Smooth muscle cell (in vitro differentiated cells): Measurements from ENCODE around the gene TCIRG1. TPM values are rescaled to one million over a fixed set of nuclear protein-coding genes. Genes with fewer than 3 reads are reported as not detected.
"Not testable (repeated sequence)": the region's sequence is repeated elsewhere in the genome, so short reads cannot be mapped to it uniquely, and the experiment has no call there.

ENCODE experiments used
- DNase-seq: peaks from one replicate; lab custom pipeline; 2025; ENCODE audit not compliant: unreplicated experiment; lab: John Stamatoyannopoulos, UW
- H2AFZ ChIP-seq: fragments of 200-600 bp; sonication (generic); 2 replicates; pipeline ENCODE4 v1.6.0; 2016; ENCODE audit warnings: antibody characterized with exemption, low read depth, mild to moderate bottlenecking
- H3F3A ChIP-seq: fragments of 200-600 bp; sonication (generic); 2 replicates; pipeline ENCODE4 v1.6.0; 2017; ENCODE audit warnings: antibody characterized with exemption, low read depth
- H3K27ac ChIP-seq: fragments of 200-600 bp; sonication (generic); 2 replicates; pipeline ENCODE4 v1.5.1; 2016; ENCODE audit warnings: low read depth, mild to moderate bottlenecking
- H3K27me3 ChIP-seq: fragments of 200-600 bp; sonication (generic); 2 replicates; pipeline ENCODE4 v1.6.1; 2016; ENCODE audit warnings: low read depth, mild to moderate bottlenecking
- H3K36me3 ChIP-seq: fragments of 200-600 bp; sonication (generic); 2 replicates; pipeline ENCODE4 v1.5.1; 2016; ENCODE audit warnings: low read depth
- H3K4me1 ChIP-seq: fragments of 200-600 bp; sonication (generic); 2 replicates; pipeline ENCODE4 v1.5.1; 2016; ENCODE audit warnings: low read depth
- H3K4me2 ChIP-seq: fragments of 200-600 bp; sonication (generic); 2 replicates; pipeline ENCODE4 v1.6.0; 2016; ENCODE audit warnings: mild to moderate bottlenecking
- H3K4me3 ChIP-seq: fragments of 200-600 bp; sonication (generic); 2 replicates; pipeline ENCODE4 v1.5.1; 2016; ENCODE audit warnings: mild to moderate bottlenecking
- H3K79me2 ChIP-seq: fragments of 200-600 bp; sonication (generic); 2 replicates; pipeline ENCODE4 v1.6.0; 2016; ENCODE audit warnings: low read depth, mild to moderate bottlenecking
- H3K9ac ChIP-seq: fragments of 200-600 bp; sonication (generic); 2 replicates; pipeline ENCODE4 v1.6.0; 2016; ENCODE audit warnings: low read depth
- H3K9me3 ChIP-seq: fragments of 200-600 bp; sonication (generic); replicated peaks from 2 replicates; pipeline ENCODE4 v1.5.1; 2016; ENCODE audit warnings: low read depth
- H4K20me1 ChIP-seq: fragments of 200-600 bp; sonication (generic); 2 replicates; pipeline ENCODE4 v1.6.0; 2016; ENCODE audit warnings: low read depth
- WGBS: methylation state at CpG from one replicate; pipeline ENCODE4 v1.1.7; 2016; ENCODE audit warnings: low lambda C conversion rate; 5-methylcytosine and 5-hydroxymethylcytosine counted together
- polyA plus RNA-seq: library from polyadenylated mRNA; unstranded; fragments of >200 nt; fragmentation: Nextera tagmentation; extraction: Ambion mirVana; gene quantifications from 2 replicates; pipeline ENCODE4 v1.2.1, GENCODE V29; 2016
- total RNA-seq: library from RNA; depleted of rRNA; stranded (reverse); fragments of >200 nt; gene quantifications from 2 replicates; pipeline ENCODE4 v1.2.3, GENCODE V29; 2014
- TF ChIP-seq, protein P1 (sequence below): fragments of 200-600 bp; sonication (generic); IDR thresholded peaks from 2 replicates; pipeline ENCODE4 v1.5.1; 2017; ENCODE audit warnings: borderline replicate concordance, mild to moderate bottlenecking, antibody characterized with exemption; ENCODE audit not compliant: insufficient read depth, poor library complexity, severe bottlenecking

The TCIRG1 gene
- total and polyA plus RNA-seq, 2 experiments from 2014 or later = 39.7 to 59.0 TPM

- H4K20me1 ChIP-seq, H3K4me1 ChIP-seq, H3K27me3 ChIP-seq, H3K4me3 ChIP-seq, H3K4me2 ChIP-seq, H3K36me3 ChIP-seq, H3K9me3 ChIP-seq, H2AFZ ChIP-seq, H3K79me2 ChIP-seq, H3F3A ChIP-seq, H3K9ac ChIP-seq, DNase-seq, H3K27ac ChIP-seq: not testable (repeated sequence)
- 92% methylated on average over 13 of the region's 14 CpGs for WGBS
Observed at GRCh38 chr11:67995579-67995978, 43.2 kb upstream of the TCIRG1 start.

DNA sequence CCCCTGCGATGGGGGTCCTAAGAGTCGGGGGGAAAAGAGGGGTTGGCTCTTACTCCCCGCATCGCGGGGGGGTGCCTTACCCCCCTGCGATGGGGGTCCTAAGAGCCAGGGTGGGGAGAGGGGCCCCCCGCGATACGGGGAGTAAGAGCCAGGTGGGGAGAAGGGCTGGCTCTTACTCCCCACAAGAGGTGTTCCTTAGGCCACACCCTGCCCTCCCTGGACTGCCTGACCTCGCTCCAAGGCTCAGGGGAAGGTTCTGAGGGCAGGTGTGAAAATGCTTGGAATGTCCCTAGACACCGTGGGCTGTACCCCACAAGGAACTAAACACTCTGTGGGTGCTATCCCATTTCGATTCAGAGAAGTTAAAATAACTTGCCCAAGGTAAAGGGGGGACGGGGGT is 42.8 kb upstream of the TCIRG1 start:
- DNase-seq = no peak
- H3K36me3 ChIP-seq = no peaks in the 10 kb centered on the region
- H3K4me3 ChIP-seq = no peak overlapping the region
- H3K4me2 ChIP-seq = no peak overlapping the region
- H2AFZ ChIP-seq = no peak overlapping the region
- no peaks in the 10 kb centered on the region for H3K9me3 ChIP-seq
- no peaks in the 10 kb centered on the region for H4K20me1 ChIP-seq
- 98% methylated on average over 6 of the region's 13 CpGs for WGBS
- H3K27ac ChIP-seq = no peak overlapping the region
- H3K4me1 ChIP-seq = no peaks in the 10 kb centered on the region
- no peak overlapping the region for H3K9ac ChIP-seq
- H3K27me3 ChIP-seq = peaks cover 4% of the 10 kb centered on the region
- H3F3A ChIP-seq = no peaks in the 10 kb centered on the region
- no peaks in the 10 kb centered on the region for H3K79me2 ChIP-seq
- TF ChIP-seq, protein P1, sequence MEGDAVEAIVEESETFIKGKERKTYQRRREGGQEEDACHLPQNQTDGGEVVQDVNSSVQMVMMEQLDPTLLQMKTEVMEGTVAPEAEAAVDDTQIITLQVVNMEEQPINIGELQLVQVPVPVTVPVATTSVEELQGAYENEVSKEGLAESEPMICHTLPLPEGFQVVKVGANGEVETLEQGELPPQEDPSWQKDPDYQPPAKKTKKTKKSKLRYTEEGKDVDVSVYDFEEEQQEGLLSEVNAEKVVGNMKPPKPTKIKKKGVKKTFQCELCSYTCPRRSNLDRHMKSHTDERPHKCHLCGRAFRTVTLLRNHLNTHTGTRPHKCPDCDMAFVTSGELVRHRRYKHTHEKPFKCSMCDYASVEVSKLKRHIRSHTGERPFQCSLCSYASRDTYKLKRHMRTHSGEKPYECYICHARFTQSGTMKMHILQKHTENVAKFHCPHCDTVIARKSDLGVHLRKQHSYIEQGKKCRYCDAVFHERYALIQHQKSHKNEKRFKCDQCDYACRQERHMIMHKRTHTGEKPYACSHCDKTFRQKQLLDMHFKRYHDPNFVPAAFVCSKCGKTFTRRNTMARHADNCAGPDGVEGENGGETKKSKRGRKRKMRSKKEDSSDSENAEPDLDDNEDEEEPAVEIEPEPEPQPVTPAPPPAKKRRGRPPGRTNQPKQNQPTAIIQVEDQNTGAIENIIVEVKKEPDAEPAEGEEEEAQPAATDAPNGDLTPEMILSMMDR = no peak

DNA sequence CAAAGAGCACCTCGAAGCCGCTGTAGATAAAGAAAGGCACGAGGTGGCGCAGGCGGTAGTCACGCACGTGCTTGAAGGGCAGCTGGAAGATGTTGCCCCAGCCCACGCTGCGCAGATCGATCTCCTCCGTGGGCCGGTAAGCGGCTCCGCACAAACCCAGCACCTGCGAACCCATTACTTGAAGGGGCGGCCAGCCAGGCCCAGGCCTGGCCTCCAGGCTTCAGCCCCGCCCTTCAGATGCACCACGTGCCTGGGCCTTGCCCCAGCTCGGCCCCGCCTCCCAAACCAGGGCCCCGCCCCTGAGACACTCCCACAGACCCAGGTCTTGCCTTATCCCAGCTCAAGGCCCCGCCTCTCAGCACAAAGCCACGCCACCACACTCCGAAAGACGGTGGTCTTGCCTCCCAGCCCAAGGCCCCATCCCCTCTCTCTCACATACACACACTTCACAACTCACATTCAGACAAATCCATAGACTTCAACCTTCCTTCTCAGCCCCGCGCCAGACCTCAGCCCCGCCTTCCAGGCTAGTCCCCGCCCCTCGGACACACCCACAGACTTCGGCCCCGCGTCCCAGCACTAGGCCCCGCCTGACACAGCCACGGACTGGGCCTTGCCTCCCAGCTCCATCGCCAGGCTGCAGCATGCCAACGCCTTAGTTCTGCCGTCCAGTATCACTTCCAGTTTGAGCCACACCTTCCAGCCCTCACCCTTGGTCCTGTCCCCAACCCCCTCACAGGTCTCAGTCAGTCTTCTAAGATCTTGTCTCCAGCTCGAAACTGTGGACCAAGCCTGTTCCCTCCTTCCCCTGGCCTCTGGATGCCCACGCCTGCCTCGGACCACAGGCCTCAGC is 42.0 kb upstream of the TCIRG1 start:
- no peak overlapping the region for H3K9ac ChIP-seq
- no peaks in the 10 kb centered on the region for H3K79me2 ChIP-seq
- H3K4me2 ChIP-seq = no peak overlapping the region
- H3K4me3 ChIP-seq = no peak overlapping the region
- no peaks in the 10 kb centered on the region for H3K9me3 ChIP-seq
- H2AFZ ChIP-seq = no peak overlapping the region
- no peaks in the 10 kb centered on the region for H3K36me3 ChIP-seq
- H3K27me3 ChIP-seq = no peaks in the 10 kb centered on the region
- H3K27ac ChIP-seq = no peak overlapping the region
- H3K4me1 ChIP-seq = no peaks in the 10 kb centered on the region
- H4K20me1 ChIP-seq = no peaks in the 10 kb centered on the region
- TF ChIP-seq, protein P1 = no peak
- H3F3A ChIP-seq = no peaks in the 10 kb centered on the region
- no peak for DNase-seq
- WGBS = 54% methylated on average over 41 of the region's 41 CpGs

DNA sequence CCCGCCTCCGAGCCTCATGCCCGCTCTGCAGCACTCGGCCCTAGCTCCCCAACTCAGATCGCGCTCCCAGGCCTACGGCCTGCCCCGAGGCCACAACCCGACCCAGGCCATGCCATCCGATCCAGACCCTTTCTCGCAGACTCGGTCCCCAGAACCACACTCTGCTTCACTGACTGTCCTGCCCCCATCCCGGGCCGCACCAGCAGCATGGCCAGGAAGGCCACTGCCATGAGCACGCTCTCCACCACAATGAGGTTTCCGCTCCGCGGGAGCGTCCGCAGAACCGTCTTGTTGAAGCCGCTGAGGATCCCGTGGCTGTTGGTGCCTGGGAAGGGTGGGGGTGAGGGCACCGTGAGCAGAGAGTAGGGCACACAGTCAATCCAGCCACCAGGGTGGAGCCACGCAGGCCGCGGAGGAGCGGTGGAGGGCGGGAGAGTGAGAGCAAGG is 41.3 kb upstream of the TCIRG1 start:
- Histone ChIP-seq H3K4me2 (no peak overlapping the region), H3F3A (no peaks in the 10 kb centered on the region), H3K27me3 (no peaks in the 10 kb centered on the region), H3K79me2 (no peaks in the 10 kb centered on the region), H3K36me3 (no peaks in the 10 kb centered on the region), H3K9ac (no peak overlapping the region), H3K27ac (no peak overlapping the region), H2AFZ (no peak overlapping the region), H3K4me3 (no peak overlapping the region), H4K20me1 (no peaks in the 10 kb centered on the region), H3K4me1 (no peaks in the 10 kb centered on the region), H3K9me3 (no peaks in the 10 kb centered on the region)
- no peak for DNase-seq
- TF ChIP-seq, protein P1 = no peak
- WGBS = 98% methylated on average over 29 of the region's 29 CpGs
